Cerebellar nuclear complex (tissue), 1 donor: ENCODE results near the gene UPF2.
"Not testable (repeated sequence)": the region's sequence is repeated elsewhere in the genome, so short reads cannot be mapped to it uniquely, and the experiment has no call there.

Source experiments
- DNase-seq, 2 experiments: peaks; one replicate each; lab custom pipeline; 2025; lab: John Stamatoyannopoulos, UW

UPF2 gene

GRCh38 chr10:12042797-12043651, at the start of gene UPF2:
Gene UPF2 (minus strand): TSS chr10:12042809. CDS start chr10:12035423, 7,386 bp downstream.
- DNase-seq = peak; percentile 72 to 83

GRCh38 chr10:12091421-12091820, 48.8 kb upstream of the UPF2 start:
- DNase-seq = no peak

- no peak for DNase-seq
These were observed 46.3 kb upstream of the UPF2 start for GRCh38 chr10:12088919-12089318.

GRCh38 chr10:12081879-12082557, 39.4 kb upstream of the UPF2 start:
- DNase-seq = no peak

GRCh38 chr10:12081470-12081869, 38.9 kb upstream of the UPF2 start:
- no peak for DNase-seq

GRCh38 chr10:12077580-12078180, 35.1 kb upstream of the UPF2 start:
- no peak for DNase-seq

- no peak for DNase-seq
These were observed 30.9 kb upstream of the UPF2 start for GRCh38 chr10:12073526-12073925.

- DNase-seq = not testable (repeated sequence)
These were observed 28.8 kb upstream of the UPF2 start for GRCh38 chr10:12071441-12071840.

GRCh38 chr10:12068449-12069269, 26.1 kb upstream of the UPF2 start, which contains the start of gene DHTKD1:
Gene DHTKD1 (plus strand): TSS chr10:12068954. CDS start chr10:12069034, 80 bp downstream.
- peak; percentile 65 to 91 for DNase-seq

GRCh38 chr10:12067336-12067735, 24.7 kb upstream of the UPF2 start:
- DNase-seq = no peak

GRCh38 chr10:12063483-12063818, 20.8 kb upstream of the UPF2 start:
- no peak for DNase-seq

GRCh38 chr10:12062754-12063482, 20.3 kb upstream of the UPF2 start:
- DNase-seq = no peak

- no peak for DNase-seq
These were observed 18.5 kb upstream of the UPF2 start for GRCh38 chr10:12061124-12061523.

- DNase-seq = no peak
These were observed 14.1 kb upstream of the UPF2 start for GRCh38 chr10:12056748-12057147.

- DNase-seq = no peak
These were observed 13.1 kb upstream of the UPF2 start for GRCh38 chr10:12055732-12056131.

- DNase-seq = no peak
These were observed 8.6 kb upstream of the UPF2 start for GRCh38 chr10:12051241-12051640.

GRCh38 chr10:12050528-12050927, 7.9 kb upstream of the UPF2 start:
- no peak for DNase-seq

GRCh38 chr10:12048547-12048946, 5.9 kb upstream of the UPF2 start:
- DNase-seq = no peak

GRCh38 chr10:12045596-12045995, 3.0 kb upstream of the UPF2 start:
- no peak for DNase-seq

GRCh38 chr10:12042409-12042796, 206 bp downstream of the UPF2 start:
- DNase-seq = no peak

- DNase-seq = no peak
These were observed 722 bp downstream of the UPF2 start for GRCh38 chr10:12041766-12042408.
